HG02840 (cell line): ENCODE data around the gene TFB1M.
"Not testable (repeated sequence)": the region's sequence is repeated elsewhere in the genome, so short reads cannot be mapped to it uniquely, and the experiment has no call there.

Source experiments
- ATAC-seq: cut with Tn5 transposase; IDR thresholded peaks from one replicate; pipeline ENCODE4 v1.9.1; 2021; ENCODE audit warnings: mild to moderate bottlenecking, moderate library complexity, moderate number of reproducible peaks; ENCODE audit not compliant: unreplicated experiment, low FRiP score

TFB1M gene

GRCh38 chr6:155314092-155314772 lies at the start of gene TFB1M:
TSS of gene TFB1M (minus strand) at chr6:155314484. CDS start at chr6:155314428, 56 bp downstream.
- ATAC-seq, result peak; percentile 96

- ATAC-seq, result not testable (repeated sequence)
Observed at GRCh38 chr6:155364021-155364420, 49.7 kb upstream of the TFB1M start.

- not testable (repeated sequence) for ATAC-seq
Observed at GRCh38 chr6:155362968-155363632, 48.8 kb upstream of the TFB1M start.

- no peak for ATAC-seq
Observed at GRCh38 chr6:155354167-155354566, 39.9 kb upstream of the TFB1M start.

- no peak for ATAC-seq
Observed at GRCh38 chr6:155352811-155353210, 38.5 kb upstream of the TFB1M start.

- ATAC-seq, result no peak
Observed at GRCh38 chr6:155352130-155352420, 37.8 kb upstream of the TFB1M start.

GRCh38 chr6:155351273-155352129 lies 37.2 kb upstream of the TFB1M start:
- ATAC-seq, result peak; percentile 97

- no peak for ATAC-seq
Observed at GRCh38 chr6:155349956-155350355, 35.7 kb upstream of the TFB1M start.

- ATAC-seq, result no peak
Observed at GRCh38 chr6:155349129-155349528, 34.8 kb upstream of the TFB1M start.

GRCh38 chr6:155347800-155348199 lies 33.5 kb upstream of the TFB1M start:
- ATAC-seq, result no peak

GRCh38 chr6:155346957-155347356 lies 32.7 kb upstream of the TFB1M start:
- ATAC-seq, result no peak

GRCh38 chr6:155344341-155345006 lies 30.2 kb upstream of the TFB1M start:
- no peak for ATAC-seq

- ATAC-seq, result peak; percentile 80
Observed at GRCh38 chr6:155341130-155341828, 27.0 kb upstream of the TFB1M start.

- peak; percentile 48 for ATAC-seq
Observed at GRCh38 chr6:155340464-155341129, 26.3 kb upstream of the TFB1M start.

GRCh38 chr6:155339929-155340328 lies 25.6 kb upstream of the TFB1M start:
- not testable (repeated sequence) for ATAC-seq

GRCh38 chr6:155338237-155338636 lies 24.0 kb upstream of the TFB1M start:
- ATAC-seq, result not testable (repeated sequence)

- no peak for ATAC-seq
Observed at GRCh38 chr6:155335265-155335664, 21.0 kb upstream of the TFB1M start.

GRCh38 chr6:155334073-155334472 lies 19.8 kb upstream of the TFB1M start:
- ATAC-seq, result not testable (repeated sequence)

GRCh38 chr6:155333414-155333813 lies 19.1 kb upstream of the TFB1M start:
- ATAC-seq, result no peak

GRCh38 chr6:155330922-155331321 lies 16.6 kb upstream of the TFB1M start:
- ATAC-seq, result no peak
